CD14-positive monocyte (primary cell): ENCODE results near the gene HKDC1. TPM values are rescaled to one million over a fixed set of nuclear protein-coding genes. Genes with fewer than 3 reads are reported as not detected.

Experiments
- DNase-seq, 3 donors: peaks; one replicate each; pipeline ENCODE4 v3.0.0-alpha.2; 2011 to 2022
- H2AFZ ChIP-seq: 2 replicates; pipeline ENCODE4 v1.6.0; 2012; ENCODE audit warnings: mild to moderate bottlenecking, low read depth, low read length, inconsistent platforms; ENCODE audit not compliant: insufficient read depth, poor library complexity, severe bottlenecking
- H3K27ac ChIP-seq, 2 donors: 1 replicate in 1 of 2; 2 replicates in 1 of 2; pipeline ENCODE4 v1.5.1; 2012 to 2013; ENCODE audit warnings: low read length in 2 of 2, control low read depth in 1 of 2, inconsistent platforms in 1 of 2, low read depth in 1 of 2, mild to moderate bottlenecking in 1 of 2
- H3K27me3 ChIP-seq, 2 donors: one replicate each; pipeline versions ENCODE4 v1.6.0 to v1.6.1; 2011 to 2013; ENCODE audit warnings: low read length in 2 of 2; ENCODE audit not compliant: control insufficient read depth in 2 of 2, insufficient read depth in 2 of 2
- H3K36me3 ChIP-seq, 2 donors: replicated peaks in 1 of 2; 1 replicate in 1 of 2; 2 replicates in 1 of 2; pipeline versions ENCODE4 v1.5.1 to v1.6.1; 2012 to 2013; ENCODE audit warnings: low read length in 2 of 2, control low read depth in 1 of 2, inconsistent platforms in 1 of 2, mild to moderate bottlenecking in 1 of 2; ENCODE audit not compliant: insufficient read depth in 2 of 2, control insufficient read depth in 1 of 2
- H3K4me1 ChIP-seq, 2 donors: 1 replicate in 1 of 2; 2 replicates in 1 of 2; pipeline versions ENCODE4 v1.5.1 to v1.6.1; 2012 to 2013; ENCODE audit warnings: low read length in 2 of 2, control low read depth in 1 of 2, inconsistent platforms in 1 of 2, mild to moderate bottlenecking in 1 of 2, moderate library complexity in 1 of 2; ENCODE audit not compliant: insufficient read depth in 2 of 2, control insufficient read depth in 1 of 2
- H3K4me2 ChIP-seq: replicated peaks from 2 replicates; pipeline ENCODE3; 2012; ENCODE audit warnings: low read length, moderate library complexity, mild to moderate bottlenecking; ENCODE audit not compliant: poor library complexity, severe bottlenecking; ENCODE audit errors: extremely low read depth
- H3K4me3 ChIP-seq, 3 experiments: fragments of 200-600 bp in 1 of 3; sonication (generic) in 1 of 3; replicated peaks in 1 of 3; 1 replicate in 2 of 3; 2 replicates in 1 of 3; pipeline ENCODE4 v1.5.1; 2011 to 2013; ENCODE audit warnings: low read length in 3 of 3, mild to moderate bottlenecking in 3 of 3, control low read depth in 2 of 3, low read depth in 2 of 3, inconsistent platforms in 1 of 3, moderate library complexity in 1 of 3
- H3K79me2 ChIP-seq: 2 replicates; pipeline ENCODE4 v1.6.0; 2012; ENCODE audit warnings: mild to moderate bottlenecking, control low read depth, inconsistent platforms, low read length, moderate library complexity; ENCODE audit not compliant: insufficient read depth
- H3K9ac ChIP-seq: 2 replicates; pipeline ENCODE4 v1.6.0; 2017; ENCODE audit warnings: low read length, mild to moderate bottlenecking; ENCODE audit not compliant: insufficient read depth, poor library complexity, severe bottlenecking
- H3K9me3 ChIP-seq, 2 donors: replicated peaks in 1 of 2; 1 replicate in 1 of 2; 2 replicates in 1 of 2; pipeline versions ENCODE4 v1.5.1 to v1.6.1; 2012 to 2013; ENCODE audit warnings: low read length in 2 of 2, control low read depth in 1 of 2; ENCODE audit not compliant: control insufficient read depth in 1 of 2, insufficient read depth in 1 of 2
- H4K20me1 ChIP-seq: 2 replicates; pipeline ENCODE4 v1.6.0; 2012; ENCODE audit warnings: mild to moderate bottlenecking, low read length, control low read depth, moderate library complexity; ENCODE audit not compliant: insufficient read depth
- H3K27ac Mint-ChIP-seq, 7 donors: one replicate each; pipeline ENCODE4 v1.8.0; 2020; ENCODE audit warnings: mild to moderate bottlenecking in 7 of 7, mixed read lengths in 7 of 7, moderate library complexity in 6 of 7, inconsistent platforms in 2 of 7
- H3K27me3 Mint-ChIP-seq, 3 donors: one replicate each; pipeline ENCODE4 v1.8.0; 2021 to 2022; ENCODE audit warnings: low read depth in 3 of 3, mild to moderate bottlenecking in 3 of 3, mixed read lengths in 3 of 3, moderate library complexity in 3 of 3, inconsistent platforms in 1 of 3
- H3K36me3 Mint-ChIP-seq, 2 donors: one replicate each; pipeline ENCODE4 v1.8.0; 2020; ENCODE audit warnings: mixed read lengths in 2 of 2, inconsistent platforms in 1 of 2, mild to moderate bottlenecking in 1 of 2
- H3K4me1 Mint-ChIP-seq: one replicate; pipeline ENCODE4 v1.8.0; 2020; ENCODE audit warnings: mild to moderate bottlenecking, mixed read lengths
- H3K4me3 Mint-ChIP-seq, 2 donors: one replicate each; pipeline ENCODE4 v1.8.0; 2020; ENCODE audit warnings: mild to moderate bottlenecking in 2 of 2, mixed read lengths in 2 of 2, moderate library complexity in 1 of 2
- H3K9me3 Mint-ChIP-seq, 7 donors: one replicate each; pipeline ENCODE4 v1.8.0; 2020 to 2022; ENCODE audit warnings: mixed read lengths in 7 of 7, mild to moderate bottlenecking in 6 of 7, moderate library complexity in 6 of 7, inconsistent platforms in 2 of 7
- CTCF ChIP-seq: fragments of 200-600 bp; IDR thresholded peaks from one replicate; pipeline ENCODE4 v1.8.0; 2022; ENCODE audit warnings: antibody characterized with exemption, mild to moderate bottlenecking
- WGBS: methylation state at CpG from one replicate; pipeline ENCODE4 v1.1.5; 2013; ENCODE audit warnings: missing lambda C conversion rate; ENCODE audit not compliant: insufficient coverage; 5-methylcytosine and 5-hydroxymethylcytosine counted together
- intact Hi-C, 2 donors: fragments of 100-400 bp; cut with micrococcal nuclease; formaldehyde crosslinking; loops; one replicate each; pipeline versions ENCODE4 v1.15.0 to v1.15.1; 2023
- polyA plus RNA-seq, 3 donors: library from polyadenylated mRNA; depleted of rRNA in 1 of 3; unstranded in 2 of 3; stranded (reverse) in 1 of 3; fragments of 300-500 nt in 2 of 3; fragments of >200 nt in 1 of 3; fragmentation: Illumina TruSeq in 2 of 3; gene quantifications; 1 replicate in 2 of 3; 2 replicates in 1 of 3; pipeline ENCODE4 v1.2.3, GENCODE V29; 2012 to 2021

HKDC1 gene
- polyA plus RNA-seq, 3 donors = not detected

GRCh38 chr10:69278446-69278963, 58.4 kb downstream of the HKDC1 start, which contains the start of gene HK1:
TSS of gene HK1 (plus strand) at chr10:69278496.
- H3K4me3 Mint-ChIP-seq = peak within 1 kb of the TSS in 1 of 2 donors; percentile 66
- Histone ChIP-seq H4K20me1 (no peaks in the 10 kb centered on the region), H3K4me1 (peaks cover 21 to 25% of the 10 kb centered on the region in 2 donors), H3K9me3 (no peaks in the 10 kb centered on the region), H3K4me3 (no peak within 1 kb of the TSS), H3K9ac (no peak within 1 kb of the TSS), H3K27me3 (no peaks in the 10 kb centered on the region), H2AFZ (peak within 1 kb of the TSS; percentile 62), H3K27ac (peak within 1 kb of the TSS in 1 of 2 donors; percentile 64), H3K36me3 (no peaks in the 10 kb centered on the region), H3K79me2 (no peaks in the 10 kb centered on the region), H3K4me2 (peak within 1 kb of the TSS; percentile 38)
- WGBS = 76% methylated on average over 11 of the region's 11 CpGs
- intact Hi-C loops = no loop called here
- H3K27me3 Mint-ChIP-seq = peaks cover 0 to 1% (median 0%) of the 10 kb centered on the region in 3 donors
- peak within 1 kb of the TSS; percentile 43 to 85 (median 70) for H3K27ac Mint-ChIP-seq
- H3K4me1 Mint-ChIP-seq = peaks cover 36% of the 10 kb centered on the region
- TF ChIP-seq CTCF = no peak
- peaks cover 4 to 7% (median 5%) of the 10 kb centered on the region in 7 donors for H3K9me3 Mint-ChIP-seq
- H3K36me3 Mint-ChIP-seq = peaks cover 0 to 3% of the 10 kb centered on the region in 2 donors
- no peak for DNase-seq

GRCh38 chr10:69279110-69279509, 59.0 kb downstream of the HKDC1 start:
- TF ChIP-seq CTCF = no peak
- Mint-ChIP-seq H3K27me3 (peaks cover 0 to 1% (median 0%) of the 10 kb centered on the region in 3 donors), H3K36me3 (peaks cover 0 to 3% of the 10 kb centered on the region in 2 donors), H3K9me3 (peaks cover 4 to 7% (median 5%) of the 10 kb centered on the region in 7 donors), H3K4me1 (peaks cover 36% of the 10 kb centered on the region), H3K27ac (peak overlapping the region; percentile 43 to 85 (median 70)), H3K4me3 (peak overlapping the region in 1 of 2 donors; percentile 66)
- peaks cover 21 to 25% of the 10 kb centered on the region in 2 donors for H3K4me1 ChIP-seq
- peak; percentile 25 to 42 (median 27) for DNase-seq
- H3K36me3 ChIP-seq = no peaks in the 10 kb centered on the region
- H4K20me1 ChIP-seq = no peaks in the 10 kb centered on the region
- no peaks in the 10 kb centered on the region for H3K27me3 ChIP-seq
- H2AFZ ChIP-seq = peak overlapping the region; percentile 62
- H3K27ac ChIP-seq = peak overlapping the region in 1 of 2 donors; percentile 64
- no peaks in the 10 kb centered on the region for H3K79me2 ChIP-seq
- no peak overlapping the region for H3K4me3 ChIP-seq
- intact Hi-C loops = no loop called here
- H3K9ac ChIP-seq = no peak overlapping the region
- WGBS = no CpG with 5 or more reads among the region's 2 CpGs
- peak overlapping the region; percentile 38 for H3K4me2 ChIP-seq
- no peaks in the 10 kb centered on the region for H3K9me3 ChIP-seq
